ENCODE data around the gene CFAP58. TPM values are rescaled to one million over a fixed set of nuclear protein-coding genes. Genes with fewer than 3 reads are reported as not detected.

Gene CFAP58
- total RNA-seq, 4 donors from 2014 or later = 0.13 to 0.36 (median 0.27) TPM; not detected in 1

- no peak overlapping the region for H3K4me3 ChIP-seq
- intact Hi-C loops (cut with DNase I; ENCODE audit: low total_unique reads) = loop anchor here (5.0 kb wide), 1 partner anchor 459 kb away; no protein-coding TSS in a partner anchor
Measured at GRCh38 chr10:104345941-104346340, 7.7 kb upstream of the CFAP58 start.

GRCh38 chr10:104347295-104348045, 6.2 kb upstream of the CFAP58 start:
- H3K4me3 ChIP-seq = no peak overlapping the region
- no peak for DNase-seq
- no peaks in the 10 kb centered on the region for H3K36me3 ChIP-seq
- H3K9me3 ChIP-seq = no peaks in the 10 kb centered on the region
- H3K27ac ChIP-seq = no peak overlapping the region
- ATAC-seq = no peak
- peaks cover 0 to 10% of the 10 kb centered on the region in 2 donors for H3K4me1 ChIP-seq
- no peaks in the 10 kb centered on the region for H3K27me3 ChIP-seq
- intact Hi-C loops (cut with DNase I; ENCODE audit: low total_unique reads) (loop anchor here (5.0 kb wide), 1 partner anchor 460 kb away; no protein-coding TSS in a partner anchor), in situ Hi-C loops (cut with MboI; ENCODE audit: low sequenced_read_pairs in 4 of 4) (loop anchor here (5.0 kb wide), 3 partner anchors 45 to 55 kb away; no protein-coding TSS in a partner anchor)
- TF ChIP-seq POLR2A (IDR thresholded peaks at IDR 0.05) (no peak), CTCF (IDR thresholded peaks at IDR 0.05 in 4 of 5, conservative IDR thresholded peaks at IDR 0.05 in 1 of 5) (no peak)

More at GRCh38 chr10:104345941-104346340, 7.7 kb upstream of the CFAP58 start:
- no peaks in the 10 kb centered on the region for H3K36me3 ChIP-seq
- no peak for ATAC-seq
- no peaks in the 10 kb centered on the region for H3K27me3 ChIP-seq
- TF ChIP-seq CTCF (IDR thresholded peaks at IDR 0.05 in 4 of 5, conservative IDR thresholded peaks at IDR 0.05 in 1 of 5) (no peak), POLR2A (IDR thresholded peaks at IDR 0.05) (no peak)
- H3K9me3 ChIP-seq = no peaks in the 10 kb centered on the region
- H3K27ac ChIP-seq = no peak overlapping the region
- no peak for DNase-seq
- H3K4me1 ChIP-seq = peaks cover 0 to 10% of the 10 kb centered on the region in 2 donors
- in situ Hi-C loops (cut with MboI; ENCODE audit: low sequenced_read_pairs in 4 of 4) = loop anchor here (5.0 kb wide), 3 partner anchors 44 to 54 kb away; no protein-coding TSS in a partner anchor

- no peak for ATAC-seq
- Histone ChIP-seq H3K9me3 (no peaks in the 10 kb centered on the region), H3K27ac (no peak overlapping the region), H3K27me3 (no peaks in the 10 kb centered on the region), H3K4me1 (peaks cover 8 to 15% of the 10 kb centered on the region in 2 donors), H3K4me3 (no peak overlapping the region), H3K36me3 (no peaks in the 10 kb centered on the region)
- intact Hi-C loops (cut with DNase I; ENCODE audit: low total_unique reads) (loop anchor here (5.0 kb wide), 1 partner anchor 461 kb away; no protein-coding TSS in a partner anchor), in situ Hi-C loops (cut with MboI; ENCODE audit: low sequenced_read_pairs in 4 of 4) (loop anchor here (5.0 kb wide), 3 partner anchors 46 to 56 kb away; no protein-coding TSS in a partner anchor)
- TF ChIP-seq POLR2A (IDR thresholded peaks at IDR 0.05) = no peak
- TF ChIP-seq CTCF (IDR thresholded peaks at IDR 0.05 in 4 of 5, conservative IDR thresholded peaks at IDR 0.05 in 1 of 5) = no peak
- no peak for DNase-seq
Measured at GRCh38 chr10:104348601-104349000, 5.0 kb upstream of the CFAP58 start.

- peak overlapping the region; percentile 55 to 63 (median 60) for H3K27ac ChIP-seq
- H3K9me3 ChIP-seq = no peaks in the 10 kb centered on the region
- ATAC-seq (peak; percentile 25 to 28), DNase-seq (no peak)
- H3K36me3 ChIP-seq = no peaks in the 10 kb centered on the region
- no peak for TF ChIP-seq CTCF (IDR thresholded peaks at IDR 0.05 in 4 of 5, conservative IDR thresholded peaks at IDR 0.05 in 1 of 5)
- no peak for TF ChIP-seq POLR2A (IDR thresholded peaks at IDR 0.05)
- in situ Hi-C loops (cut with MboI; ENCODE audit: low sequenced_read_pairs in 4 of 4) (loop anchor here (5.0 kb wide), 3 partner anchors 47 to 57 kb away; no protein-coding TSS in a partner anchor), intact Hi-C loops (cut with DNase I; ENCODE audit: low total_unique reads) (loop anchor here (1.0 to 5.0 kb wide), 3 partner anchors 44 to 462 kb away; no protein-coding TSS in a partner anchor)
- peaks cover 11 to 22% of the 10 kb centered on the region in 2 donors for H3K4me1 ChIP-seq
- H3K27me3 ChIP-seq = no peaks in the 10 kb centered on the region
- H3K4me3 ChIP-seq = peak overlapping the region in 3 of 4 donors; percentile 7 to 27 (median 9)
Measured at GRCh38 chr10:104349623-104350126, 4.0 kb upstream of the CFAP58 start.
